Adrenal gland (tissue), 5 donors: ENCODE results near the gene CCDC38.

Source experiments
- CTCF ChIP-seq, 6 experiments: fragments of 450-650 bp in 4 of 6; fragments of 200-600 bp in 2 of 6; sonication (generic) in 1 of 6; IDR thresholded peaks; 1 replicate in 5 of 6; 2 replicates in 1 of 6; pipeline versions ENCODE4 v1.5.1 to v1.8.0; 2016 to 2021; ENCODE audit warnings: antibody characterized with exemption in 6 of 6, mild to moderate bottlenecking in 2 of 6, moderate library complexity in 1 of 6
- POLR2A ChIP-seq, 2 donors: fragments of 450-650 bp; IDR thresholded peaks; one replicate each; pipeline ENCODE4 v1.6.1; 2017; ENCODE audit warnings: antibody characterized with exemption in 2 of 2, mild to moderate bottlenecking in 2 of 2, moderate library complexity in 1 of 2
- donor health status: DM: no; HTN: no; CAD: no.

GRCh38 chr12:95836630-95837239 is 105.7 kb downstream of the CCDC38 start:
- TF ChIP-seq CTCF (IDR thresholded peaks at IDR 0.05) (no peak), POLR2A (IDR thresholded peaks at IDR 0.05) (no peak)
